WERI-Rb-1 (cell line): ENCODE data around the gene SPACA7.

Experiments used
- DNase-seq: peaks from one replicate; pipeline ENCODE4 v3.0.0-alpha.2; 2020
- H3K27ac ChIP-seq: fragments of 250-450 bp; sonication (Bioruptor Pico); 2 replicates; pipeline ENCODE4 v1.5.1; 2020; ENCODE audit warnings: mild to moderate bottlenecking, moderate library complexity
- H3K27me3 ChIP-seq: fragments of 250-450 bp; sonication (Bioruptor Pico); 2 replicates; pipeline ENCODE4 v1.5.1; 2021; ENCODE audit warnings: mild to moderate bottlenecking, low read depth, moderate library complexity; ENCODE audit not compliant: insufficient read depth, severe bottlenecking
- H3K36me3 ChIP-seq: fragments of 250-450 bp; sonication (Bioruptor Pico); 2 replicates; pipeline ENCODE4 v1.5.1; 2020; ENCODE audit warnings: mild to moderate bottlenecking, moderate library complexity
- H3K4me3 ChIP-seq: 2 replicates; pipeline ENCODE4 v1.5.1; 2011; ENCODE audit warnings: low read depth, mild to moderate bottlenecking, control low read depth, low read length
- H3K9me3 ChIP-seq: fragments of 250-450 bp; sonication (Bioruptor Pico); 2 replicates; pipeline ENCODE4 v1.5.1; 2021; ENCODE audit warnings: mild to moderate bottlenecking, moderate library complexity; ENCODE audit not compliant: severe bottlenecking
- TF ChIP-seq, protein P1 (sequence below): IDR thresholded peaks from 2 replicates; pipeline ENCODE4 v1.5.1; 2011; ENCODE audit warnings: low read depth, mild to moderate bottlenecking, control low read depth, inconsistent platforms, low read length

Gene SPACA7

DNA sequence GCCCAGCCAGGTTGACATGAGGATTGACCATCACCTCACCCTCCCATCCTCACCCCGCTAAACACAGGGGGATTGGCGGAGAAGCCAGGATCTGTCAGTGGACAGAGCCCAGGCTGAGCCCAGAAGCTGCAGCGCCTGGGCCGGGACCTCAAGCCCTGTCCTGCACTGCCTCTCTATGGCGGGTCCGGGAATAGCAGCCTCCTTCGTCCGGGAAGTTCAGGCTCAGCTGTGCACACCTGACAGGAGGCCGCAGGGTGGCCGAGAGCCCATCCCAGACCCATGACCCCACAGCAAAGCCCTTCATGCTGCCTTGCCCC, 67.8 kb downstream of the SPACA7 start:
- H3K4me3 ChIP-seq, result no peak overlapping the region
- peaks cover 99% of the 10 kb centered on the region for H3K27me3 ChIP-seq
- H3K9me3 ChIP-seq, result no peaks in the 10 kb centered on the region
- TF ChIP-seq, protein P1, sequence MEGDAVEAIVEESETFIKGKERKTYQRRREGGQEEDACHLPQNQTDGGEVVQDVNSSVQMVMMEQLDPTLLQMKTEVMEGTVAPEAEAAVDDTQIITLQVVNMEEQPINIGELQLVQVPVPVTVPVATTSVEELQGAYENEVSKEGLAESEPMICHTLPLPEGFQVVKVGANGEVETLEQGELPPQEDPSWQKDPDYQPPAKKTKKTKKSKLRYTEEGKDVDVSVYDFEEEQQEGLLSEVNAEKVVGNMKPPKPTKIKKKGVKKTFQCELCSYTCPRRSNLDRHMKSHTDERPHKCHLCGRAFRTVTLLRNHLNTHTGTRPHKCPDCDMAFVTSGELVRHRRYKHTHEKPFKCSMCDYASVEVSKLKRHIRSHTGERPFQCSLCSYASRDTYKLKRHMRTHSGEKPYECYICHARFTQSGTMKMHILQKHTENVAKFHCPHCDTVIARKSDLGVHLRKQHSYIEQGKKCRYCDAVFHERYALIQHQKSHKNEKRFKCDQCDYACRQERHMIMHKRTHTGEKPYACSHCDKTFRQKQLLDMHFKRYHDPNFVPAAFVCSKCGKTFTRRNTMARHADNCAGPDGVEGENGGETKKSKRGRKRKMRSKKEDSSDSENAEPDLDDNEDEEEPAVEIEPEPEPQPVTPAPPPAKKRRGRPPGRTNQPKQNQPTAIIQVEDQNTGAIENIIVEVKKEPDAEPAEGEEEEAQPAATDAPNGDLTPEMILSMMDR, result peak; percentile 100
- H3K36me3 ChIP-seq, result no peaks in the 10 kb centered on the region
- peak; percentile 88 for DNase-seq
- H3K27ac ChIP-seq, result no peak overlapping the region

DNA sequence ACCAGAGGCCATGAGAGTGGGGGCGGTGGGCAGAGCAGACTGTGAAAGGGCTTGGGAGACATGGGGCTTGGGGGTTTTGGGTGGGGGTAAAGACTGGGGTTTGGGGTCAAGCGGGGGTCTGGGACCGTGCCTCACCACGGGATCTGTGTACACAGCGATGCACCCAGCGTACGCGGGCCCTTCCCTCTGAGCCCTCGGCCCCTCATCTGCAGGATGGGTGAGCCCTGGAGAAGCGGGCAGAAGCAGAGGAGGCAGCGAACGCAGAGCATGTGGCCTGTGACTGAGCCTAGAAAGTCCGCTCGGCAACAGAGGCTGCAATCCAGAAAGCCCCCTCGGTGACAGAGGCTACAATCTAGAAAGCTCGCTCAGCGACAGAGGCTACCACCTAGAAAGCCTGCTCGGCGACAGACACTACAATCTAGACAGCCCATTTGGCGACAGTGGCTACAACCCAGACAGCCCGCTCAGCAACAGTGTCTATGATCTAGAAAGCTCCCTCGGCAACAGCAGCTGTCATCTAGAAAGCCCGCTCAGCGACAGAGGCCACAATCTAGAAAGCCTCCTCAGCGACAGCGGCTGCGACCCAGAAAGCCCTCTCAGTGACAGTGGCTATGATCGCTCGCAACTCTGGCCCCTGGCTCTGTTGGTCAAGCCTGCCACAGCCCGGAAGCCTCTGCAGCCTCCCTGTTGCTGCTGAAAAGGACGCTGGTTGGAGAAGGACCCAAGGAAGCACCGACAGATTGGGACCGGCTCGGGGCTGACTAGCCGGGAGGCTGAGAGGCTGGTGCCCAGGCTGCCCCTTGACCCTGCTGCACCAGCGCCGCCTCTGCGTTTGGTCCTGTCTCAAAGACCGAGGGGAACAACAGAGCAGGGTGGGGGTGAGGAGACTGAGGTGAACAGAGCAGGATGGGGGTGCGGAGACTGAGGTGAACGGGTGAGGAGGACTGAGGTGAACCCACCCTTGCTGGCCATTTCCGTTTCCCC, 68.6 kb downstream of the SPACA7 start:
- Histone ChIP-seq H3K27me3 (peaks cover 98% of the 10 kb centered on the region), H3K4me3 (no peak overlapping the region)

DNA sequence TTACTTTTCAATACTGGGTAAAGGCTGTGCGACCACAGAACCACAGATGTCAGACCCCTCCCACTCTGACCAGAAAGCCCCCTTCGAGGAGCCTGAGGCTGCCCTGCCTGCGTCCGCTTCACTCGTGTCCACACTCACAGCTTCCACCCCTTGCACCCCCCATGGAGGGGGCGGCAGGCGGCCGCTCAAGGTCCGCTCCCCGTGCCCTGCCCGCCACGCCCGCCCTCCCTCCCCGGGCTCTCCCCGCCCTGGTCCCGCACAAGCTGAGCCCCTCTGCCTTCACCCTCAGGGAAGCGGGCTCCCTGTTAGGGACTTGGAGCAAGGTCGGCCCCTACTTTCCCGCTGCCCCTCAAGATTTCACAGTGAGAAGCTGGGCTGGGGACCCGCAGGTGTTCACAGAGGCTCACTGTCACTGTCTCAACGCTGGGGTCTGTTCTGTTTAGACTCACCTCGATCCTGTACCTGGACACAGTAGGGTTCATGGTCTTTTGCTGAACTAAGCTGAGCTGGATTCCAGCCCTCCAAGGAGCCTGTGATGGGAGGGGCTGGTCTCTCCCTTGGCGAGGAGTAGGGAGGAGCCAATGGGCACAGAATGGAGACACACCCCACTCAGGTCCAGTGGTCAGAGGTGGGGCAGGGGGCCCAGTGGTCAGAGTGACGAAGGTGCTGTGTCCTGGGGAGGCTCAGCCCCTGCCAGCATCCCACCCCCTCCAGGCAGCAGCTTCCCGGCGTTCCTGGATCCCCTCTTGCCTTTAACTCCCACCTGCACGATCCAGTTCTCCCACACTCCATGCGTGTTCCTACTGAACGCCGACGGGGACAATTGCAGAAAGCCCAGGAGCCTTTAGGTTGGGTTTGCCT, 69.5 kb downstream of the SPACA7 start:
- Histone ChIP-seq H3K27ac (no peak overlapping the region), H3K4me3 (no peak overlapping the region), H3K9me3 (no peaks in the 10 kb centered on the region), H3K27me3 (peaks cover 95% of the 10 kb centered on the region), H3K36me3 (no peaks in the 10 kb centered on the region)
- DNase-seq, result no peak
- TF ChIP-seq, protein P1, result no peak

More for the DNA sequence above, 68.6 kb downstream of the SPACA7 start:
- no peak for DNase-seq
- H3K27ac ChIP-seq, result no peak overlapping the region
- TF ChIP-seq, protein P1, result no peak
- no peaks in the 10 kb centered on the region for H3K9me3 ChIP-seq
- H3K36me3 ChIP-seq, result no peaks in the 10 kb centered on the region

DNA sequence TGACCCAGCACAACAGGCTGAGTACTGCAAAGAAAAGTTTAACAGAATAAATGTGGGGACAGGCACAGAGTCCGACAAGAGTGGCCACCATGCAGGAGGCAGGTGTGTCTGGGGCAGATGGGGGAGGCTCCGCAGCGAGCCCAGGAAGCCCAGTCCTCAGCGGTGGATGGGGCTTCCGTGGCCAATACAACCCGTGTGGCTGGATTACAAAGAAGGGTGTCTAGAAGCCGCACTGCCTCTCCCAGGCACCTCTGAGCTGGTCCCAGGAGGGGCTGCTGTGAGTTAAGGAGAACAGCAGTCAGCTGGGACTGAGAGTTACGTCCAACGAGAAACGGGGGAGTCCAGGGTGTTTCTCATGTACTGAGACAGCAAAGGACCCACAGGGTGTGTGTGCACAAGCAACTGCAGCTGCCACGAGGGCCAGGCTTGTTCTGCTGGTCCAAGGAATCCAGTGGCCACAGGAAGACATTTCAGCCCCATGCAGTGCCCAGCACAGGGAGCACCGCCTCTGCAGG, 70.2 kb downstream of the SPACA7 start:
- DNase-seq, result no peak
- H3K4me3 ChIP-seq, result no peak overlapping the region
- H3K27me3 ChIP-seq, result peaks cover 96% of the 10 kb centered on the region
- TF ChIP-seq, protein P1, result no peak
- H3K27ac ChIP-seq, result no peak overlapping the region
- H3K36me3 ChIP-seq, result no peaks in the 10 kb centered on the region
- no peaks in the 10 kb centered on the region for H3K9me3 ChIP-seq

DNA sequence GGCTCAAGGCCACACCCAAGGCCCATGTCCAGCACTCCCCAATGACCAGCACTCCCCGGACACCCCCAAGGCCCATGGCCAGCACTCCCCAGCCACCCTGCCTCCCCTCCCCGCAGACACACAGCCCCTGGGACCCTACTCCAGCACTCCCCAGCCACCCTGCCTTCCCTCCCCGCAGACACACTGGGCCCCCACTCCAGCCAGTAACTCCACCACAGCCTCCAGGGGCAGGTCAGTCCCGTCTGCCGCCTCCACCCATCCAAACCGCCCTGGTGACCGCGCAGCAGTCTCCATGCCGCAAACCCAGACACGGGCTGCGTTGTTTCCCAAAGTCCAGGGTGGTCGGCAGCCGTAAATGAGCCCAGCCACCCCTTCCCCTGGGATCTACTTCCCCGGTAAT, 70.7 kb downstream of the SPACA7 start:
- Histone ChIP-seq H3K9me3 (no peaks in the 10 kb centered on the region), H3K4me3 (no peak overlapping the region), H3K36me3 (no peaks in the 10 kb centered on the region), H3K27ac (no peak overlapping the region), H3K27me3 (peaks cover 96% of the 10 kb centered on the region)
- TF ChIP-seq, protein P1, result no peak
- no peak for DNase-seq
